Loucy (cell line): ENCODE measurements around the gene MB.

ENCODE experiments used
- EZH2phosphoT487 ChIP-seq: fragments of 200-600 bp; IDR thresholded peaks from 2 replicates; pipeline ENCODE4 v1.6.1; 2018; ENCODE audit warnings: antibody characterized with exemption, mild to moderate bottlenecking, moderate library complexity, borderline replicate concordance
- TF ChIP-seq, protein P1 (sequence below): fragments of 200-600 bp; sonication (generic); conservative IDR thresholded peaks from 2 replicates; pipeline ENCODE4 v1.5.1; 2014; ENCODE audit warnings: mild to moderate bottlenecking, antibody characterized with exemption, low read length

DNA sequence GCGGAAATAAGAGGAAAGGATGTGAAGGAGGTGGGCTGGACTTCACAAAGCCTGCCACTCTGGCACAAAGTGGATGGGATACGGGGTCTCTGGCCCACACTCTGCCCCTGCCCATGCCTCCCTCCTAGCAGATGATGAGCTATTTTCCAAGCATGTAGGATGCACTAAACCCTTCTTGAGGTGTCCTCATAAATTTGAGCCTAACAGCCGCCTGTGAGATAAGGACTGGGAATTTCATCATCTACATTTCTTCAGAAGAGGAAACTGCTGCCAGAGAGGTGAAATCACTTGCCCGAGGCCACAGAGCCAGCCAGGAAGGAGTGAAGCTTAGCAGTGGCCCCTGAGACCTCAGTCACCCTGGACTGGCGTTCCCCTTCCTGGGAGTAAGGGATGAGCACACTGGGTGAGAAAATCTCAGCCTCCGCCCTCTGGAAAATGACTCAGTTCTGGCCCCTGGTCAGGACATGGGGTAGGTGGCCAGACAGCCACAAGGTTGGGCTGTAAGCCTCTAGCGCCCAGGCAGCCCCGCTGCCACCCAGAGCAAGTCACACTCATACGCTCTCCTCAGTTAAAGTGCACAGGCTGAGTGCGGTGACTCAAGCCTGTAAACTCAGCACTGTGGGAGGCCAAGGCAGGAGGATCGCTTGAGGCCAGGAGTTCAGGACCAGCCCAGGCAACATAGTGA, 27.9 kb downstream of the MB start:
- TF ChIP-seq, protein P1, sequence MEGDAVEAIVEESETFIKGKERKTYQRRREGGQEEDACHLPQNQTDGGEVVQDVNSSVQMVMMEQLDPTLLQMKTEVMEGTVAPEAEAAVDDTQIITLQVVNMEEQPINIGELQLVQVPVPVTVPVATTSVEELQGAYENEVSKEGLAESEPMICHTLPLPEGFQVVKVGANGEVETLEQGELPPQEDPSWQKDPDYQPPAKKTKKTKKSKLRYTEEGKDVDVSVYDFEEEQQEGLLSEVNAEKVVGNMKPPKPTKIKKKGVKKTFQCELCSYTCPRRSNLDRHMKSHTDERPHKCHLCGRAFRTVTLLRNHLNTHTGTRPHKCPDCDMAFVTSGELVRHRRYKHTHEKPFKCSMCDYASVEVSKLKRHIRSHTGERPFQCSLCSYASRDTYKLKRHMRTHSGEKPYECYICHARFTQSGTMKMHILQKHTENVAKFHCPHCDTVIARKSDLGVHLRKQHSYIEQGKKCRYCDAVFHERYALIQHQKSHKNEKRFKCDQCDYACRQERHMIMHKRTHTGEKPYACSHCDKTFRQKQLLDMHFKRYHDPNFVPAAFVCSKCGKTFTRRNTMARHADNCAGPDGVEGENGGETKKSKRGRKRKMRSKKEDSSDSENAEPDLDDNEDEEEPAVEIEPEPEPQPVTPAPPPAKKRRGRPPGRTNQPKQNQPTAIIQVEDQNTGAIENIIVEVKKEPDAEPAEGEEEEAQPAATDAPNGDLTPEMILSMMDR: no peak
- TF ChIP-seq EZH2phosphoT487: no peak
